T follicular helper cell (primary cell): ENCODE data around the gene ITGB8.

Experiments
- DNase-seq: peaks from one replicate; pipeline ENCODE4 v3.0.0-alpha.2; 2020; ENCODE audit warnings: low read depth

The ITGB8 gene

GRCh38 chr7:20340839-20341238, 10.1 kb downstream of the ITGB8 start:
- DNase-seq: no peak

- DNase-seq: no peak
Measured at GRCh38 chr7:20343205-20343604, 12.5 kb downstream of the ITGB8 start.

- DNase-seq: no peak
Measured at GRCh38 chr7:20343941-20344340, 13.2 kb downstream of the ITGB8 start.

- no peak for DNase-seq
Measured at GRCh38 chr7:20344396-20344795, 13.7 kb downstream of the ITGB8 start.

- DNase-seq: no peak
Measured at GRCh38 chr7:20346577-20346976, 15.9 kb downstream of the ITGB8 start.

- no peak for DNase-seq
Measured at GRCh38 chr7:20347680-20348079, 17.0 kb downstream of the ITGB8 start.

GRCh38 chr7:20348125-20348807, 17.6 kb downstream of the ITGB8 start:
- no peak for DNase-seq

GRCh38 chr7:20350518-20350951, 19.8 kb downstream of the ITGB8 start:
- no peak for DNase-seq

- DNase-seq: no peak
Measured at GRCh38 chr7:20350996-20351692, 20.4 kb downstream of the ITGB8 start.

GRCh38 chr7:20351901-20352300, 21.2 kb downstream of the ITGB8 start:
- DNase-seq: no peak

GRCh38 chr7:20352573-20353306, 22.0 kb downstream of the ITGB8 start:
- DNase-seq: no peak

GRCh38 chr7:20354610-20355528, 24.2 kb downstream of the ITGB8 start:
- DNase-seq: no peak

- no peak for DNase-seq
Measured at GRCh38 chr7:20358106-20358505, 27.4 kb downstream of the ITGB8 start.

GRCh38 chr7:20358762-20359282, 28.1 kb downstream of the ITGB8 start:
- no peak for DNase-seq

GRCh38 chr7:20359341-20359963, 28.8 kb downstream of the ITGB8 start:
- DNase-seq: no peak

GRCh38 chr7:20362574-20363253, 32.0 kb downstream of the ITGB8 start:
- no peak for DNase-seq

GRCh38 chr7:20364571-20365196, 34.0 kb downstream of the ITGB8 start:
- DNase-seq: no peak

GRCh38 chr7:20365486-20365885, 34.8 kb downstream of the ITGB8 start:
- DNase-seq: no peak

- no peak for DNase-seq
Measured at GRCh38 chr7:20374399-20374798, 43.7 kb downstream of the ITGB8 start.

- DNase-seq: no peak
Measured at GRCh38 chr7:20376796-20377195, 46.1 kb downstream of the ITGB8 start.
